SK-N-SH treated with all-trans-retinoic acid at 6 μM for 48 hours (cell line): ENCODE results near the gene EPHA1.

ENCODE experiments used
- ATAC-seq: fragments of 200-7000 bp; cut with Tn5 transposase; 3 replicates; pipeline ENCODE4 v1.9.1; 2020; ENCODE audit warnings: mild to moderate bottlenecking, moderate library complexity
- ARNTL ChIP-seq: fragments of 450-650 bp; formaldehyde crosslinking; IDR thresholded peaks from 2 replicates; pipeline ENCODE4 v1.5.0; 2020; ENCODE audit warnings: low read depth, mild to moderate bottlenecking, moderate library complexity, borderline replicate concordance
- BACH2 ChIP-seq: fragments of 250-450 bp; sonication (Bioruptor Pico); IDR thresholded peaks from 2 replicates; pipeline ENCODE4 v1.9.0; 2021; ENCODE audit warnings: mild to moderate bottlenecking, borderline replicate concordance
- CSDC2 ChIP-seq: fragments of 250-450 bp; sonication (Bioruptor Pico); IDR thresholded peaks from 2 replicates; pipeline ENCODE4 v1.5.0; 2020; ENCODE audit warnings: mild to moderate bottlenecking, moderate library complexity
- ESRRG ChIP-seq: fragments of 250-450 bp; sonication (Bioruptor Pico); IDR thresholded peaks from 2 replicates; pipeline ENCODE4 v1.6.1; 2021; ENCODE audit warnings: mild to moderate bottlenecking
- GLIS3 ChIP-seq: fragments of 250-450 bp; sonication (Bioruptor Pico); IDR thresholded peaks from 2 replicates; pipeline ENCODE4 v1.5.0; 2020; ENCODE audit warnings: mild to moderate bottlenecking, moderate library complexity
- ISL1 ChIP-seq: fragments of 250-450 bp; sonication (Bioruptor Pico); IDR thresholded peaks from 2 replicates; pipeline ENCODE4 v2.1.2; 2022; ENCODE audit warnings: mild to moderate bottlenecking, moderate library complexity
- OSR1 ChIP-seq: fragments of 250-450 bp; sonication (Bioruptor Pico); IDR thresholded peaks from 2 replicates; pipeline ENCODE4 v1.8.0; 2022; ENCODE audit warnings: moderate library complexity, mild to moderate bottlenecking, inconsistent platforms
- PPARA ChIP-seq: fragments of 250-450 bp; sonication (Bioruptor Pico); IDR thresholded peaks from 2 replicates; pipeline ENCODE4 v1.5.0; 2020; ENCODE audit warnings: mild to moderate bottlenecking, borderline replicate concordance
- RARB ChIP-seq: fragments of 250-450 bp; sonication (Bioruptor Pico); IDR thresholded peaks from 2 replicates; pipeline ENCODE4 v1.8.0; 2021; ENCODE audit warnings: mild to moderate bottlenecking, moderate library complexity
- TCF4 ChIP-seq: fragments of 250-450 bp; sonication (Bioruptor Pico); IDR thresholded peaks from 2 replicates; pipeline ENCODE4 v1.8.0; 2021; ENCODE audit warnings: mild to moderate bottlenecking, moderate library complexity, borderline replicate concordance
- TOX ChIP-seq: fragments of 250-450 bp; sonication (Bioruptor Pico); IDR thresholded peaks from 2 replicates; pipeline ENCODE4 v1.8.0; 2021; ENCODE audit warnings: mild to moderate bottlenecking, moderate library complexity, borderline replicate concordance
- ZC3H10 ChIP-seq: fragments of 250-450 bp; sonication (Bioruptor Pico); IDR thresholded peaks from 2 replicates; pipeline ENCODE4 v1.5.1; 2021; ENCODE audit warnings: mild to moderate bottlenecking, moderate library complexity
- ZFP3 ChIP-seq: fragments of 250-450 bp; sonication (Bioruptor Pico); IDR thresholded peaks from 2 replicates; pipeline ENCODE4 v1.5.0; 2020; ENCODE audit warnings: mild to moderate bottlenecking, moderate library complexity
- ZFP30 ChIP-seq: fragments of 450-650 bp; formaldehyde crosslinking; IDR thresholded peaks from 2 replicates; pipeline ENCODE4 v1.5.0; 2022; ENCODE audit warnings: mild to moderate bottlenecking, moderate library complexity
- ZNF565 ChIP-seq: fragments of 450-650 bp; formaldehyde crosslinking; conservative IDR thresholded peaks from 2 replicates; pipeline ENCODE4 v1.5.0; 2020; ENCODE audit warnings: low read depth, mild to moderate bottlenecking, moderate library complexity
- ZNF70 ChIP-seq: fragments of 450-650 bp; formaldehyde crosslinking; IDR thresholded peaks from 2 replicates; pipeline ENCODE4 v1.5.0; 2020; ENCODE audit warnings: mild to moderate bottlenecking, moderate library complexity
- ZNF8 ChIP-seq: fragments of 450-650 bp; formaldehyde crosslinking; IDR thresholded peaks from 2 replicates; pipeline ENCODE4 v1.5.0; 2020; ENCODE audit warnings: mild to moderate bottlenecking, moderate library complexity
- TF ChIP-seq, protein P1 (sequence below): fragments of 250-450 bp; sonication (Bioruptor Pico); IDR thresholded peaks from 2 replicates; pipeline ENCODE4 v1.8.0; 2021; ENCODE audit warnings: low read depth, mild to moderate bottlenecking, moderate library complexity, borderline replicate concordance
- TF ChIP-seq, protein P2 (sequence below): fragments of 250-450 bp; sonication (Bioruptor Pico); IDR thresholded peaks from 2 replicates; pipeline ENCODE4 v1.5.0; 2020; ENCODE audit warnings: mild to moderate bottlenecking, moderate library complexity
- TF ChIP-seq, protein P3 (sequence below): fragments of 250-450 bp; sonication (Bioruptor Pico); IDR thresholded peaks from 2 replicates; pipeline ENCODE4 v1.5.1; 2021; ENCODE audit warnings: mild to moderate bottlenecking, moderate library complexity
- TF ChIP-seq, protein P4 (sequence below): fragments of 250-450 bp; sonication (Bioruptor Pico); IDR thresholded peaks from 2 replicates; pipeline ENCODE4 v1.8.0; 2020; ENCODE audit warnings: mild to moderate bottlenecking, moderate library complexity, borderline replicate concordance

EPHA1 gene

DNA sequence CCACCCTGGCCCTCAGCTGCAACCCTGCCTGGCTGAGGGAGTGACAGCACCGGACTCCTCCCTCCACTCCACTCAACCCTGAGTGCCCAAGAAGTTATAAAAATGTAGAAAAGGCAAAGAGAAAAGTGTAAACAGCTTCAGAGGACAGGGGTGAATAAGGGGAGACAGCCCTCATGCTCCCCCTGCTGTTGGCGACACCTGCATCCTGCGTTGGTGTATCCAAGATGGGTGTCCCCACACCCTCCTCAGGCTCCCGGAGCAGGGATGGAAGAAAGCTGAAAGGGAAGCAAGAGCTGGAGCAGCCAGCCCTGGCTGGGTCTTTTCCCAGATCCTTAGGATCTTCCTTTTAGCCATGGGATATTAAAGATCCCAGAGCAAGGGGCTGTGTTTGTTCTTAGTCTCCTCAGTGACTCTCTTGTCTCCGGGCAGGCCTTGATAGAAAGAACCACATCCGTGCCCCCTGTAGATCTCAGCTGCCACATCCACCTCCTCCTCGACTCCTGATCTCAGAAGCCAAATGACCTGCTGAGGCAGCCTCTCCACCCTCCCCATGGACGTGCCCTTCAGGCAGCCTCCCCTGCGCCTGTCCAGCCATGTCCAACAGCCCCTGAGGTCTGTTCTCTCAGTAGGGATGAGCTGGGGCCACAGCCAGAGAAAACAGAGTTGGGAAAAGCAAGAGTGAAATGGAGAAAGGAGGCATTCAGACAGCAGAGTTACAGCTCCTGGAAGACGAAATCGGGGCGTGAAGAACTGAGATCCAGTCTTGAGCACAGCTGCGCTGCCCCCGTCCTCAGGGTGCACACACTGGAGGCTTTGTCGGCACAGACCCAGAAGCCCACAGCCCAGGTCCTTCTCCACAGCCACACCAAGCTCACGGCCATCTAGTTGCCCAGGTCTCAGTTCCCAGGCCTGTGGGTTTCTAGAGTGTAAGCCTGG, 52.9 kb downstream of the EPHA1 start:
- TF ChIP-seq, protein P1, sequence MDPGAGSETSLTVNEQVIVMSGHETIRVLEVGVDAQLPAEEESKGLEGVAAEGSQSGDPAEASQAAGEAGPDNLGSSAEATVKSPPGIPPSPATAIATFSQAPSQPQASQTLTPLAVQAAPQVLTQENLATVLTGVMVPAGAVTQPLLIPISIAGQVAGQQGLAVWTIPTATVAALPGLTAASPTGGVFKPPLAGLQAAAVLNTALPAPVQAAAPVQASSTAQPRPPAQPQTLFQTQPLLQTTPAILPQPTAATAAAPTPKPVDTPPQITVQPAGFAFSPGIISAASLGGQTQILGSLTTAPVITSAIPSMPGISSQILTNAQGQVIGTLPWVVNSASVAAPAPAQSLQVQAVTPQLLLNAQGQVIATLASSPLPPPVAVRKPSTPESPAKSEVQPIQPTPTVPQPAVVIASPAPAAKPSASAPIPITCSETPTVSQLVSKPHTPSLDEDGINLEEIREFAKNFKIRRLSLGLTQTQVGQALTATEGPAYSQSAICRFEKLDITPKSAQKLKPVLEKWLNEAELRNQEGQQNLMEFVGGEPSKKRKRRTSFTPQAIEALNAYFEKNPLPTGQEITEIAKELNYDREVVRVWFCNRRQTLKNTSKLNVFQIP: no peak
- TF ChIP-seq ISL1 (CRISPR knock-in tag): no peak
- TF ChIP-seq ZNF8 (CRISPR knock-in tag): no peak
- no peak for TF ChIP-seq ZC3H10 (CRISPR knock-in tag)
- TF ChIP-seq, protein P2, sequence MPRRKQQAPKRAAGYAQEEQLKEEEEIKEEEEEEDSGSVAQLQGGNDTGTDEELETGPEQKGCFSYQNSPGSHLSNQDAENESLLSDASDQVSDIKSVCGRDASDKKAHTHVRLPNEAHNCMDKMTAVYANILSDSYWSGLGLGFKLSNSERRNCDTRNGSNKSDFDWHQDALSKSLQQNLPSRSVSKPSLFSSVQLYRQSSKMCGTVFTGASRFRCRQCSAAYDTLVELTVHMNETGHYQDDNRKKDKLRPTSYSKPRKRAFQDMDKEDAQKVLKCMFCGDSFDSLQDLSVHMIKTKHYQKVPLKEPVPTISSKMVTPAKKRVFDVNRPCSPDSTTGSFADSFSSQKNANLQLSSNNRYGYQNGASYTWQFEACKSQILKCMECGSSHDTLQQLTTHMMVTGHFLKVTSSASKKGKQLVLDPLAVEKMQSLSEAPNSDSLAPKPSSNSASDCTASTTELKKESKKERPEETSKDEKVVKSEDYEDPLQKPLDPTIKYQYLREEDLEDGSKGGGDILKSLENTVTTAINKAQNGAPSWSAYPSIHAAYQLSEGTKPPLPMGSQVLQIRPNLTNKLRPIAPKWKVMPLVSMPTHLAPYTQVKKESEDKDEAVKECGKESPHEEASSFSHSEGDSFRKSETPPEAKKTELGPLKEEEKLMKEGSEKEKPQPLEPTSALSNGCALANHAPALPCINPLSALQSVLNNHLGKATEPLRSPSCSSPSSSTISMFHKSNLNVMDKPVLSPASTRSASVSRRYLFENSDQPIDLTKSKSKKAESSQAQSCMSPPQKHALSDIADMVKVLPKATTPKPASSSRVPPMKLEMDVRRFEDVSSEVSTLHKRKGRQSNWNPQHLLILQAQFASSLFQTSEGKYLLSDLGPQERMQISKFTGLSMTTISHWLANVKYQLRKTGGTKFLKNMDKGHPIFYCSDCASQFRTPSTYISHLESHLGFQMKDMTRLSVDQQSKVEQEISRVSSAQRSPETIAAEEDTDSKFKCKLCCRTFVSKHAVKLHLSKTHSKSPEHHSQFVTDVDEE (CRISPR knock-in tag): no peak
- TF ChIP-seq RARB (CRISPR knock-in tag): no peak
- ATAC-seq: no peak

DNA sequence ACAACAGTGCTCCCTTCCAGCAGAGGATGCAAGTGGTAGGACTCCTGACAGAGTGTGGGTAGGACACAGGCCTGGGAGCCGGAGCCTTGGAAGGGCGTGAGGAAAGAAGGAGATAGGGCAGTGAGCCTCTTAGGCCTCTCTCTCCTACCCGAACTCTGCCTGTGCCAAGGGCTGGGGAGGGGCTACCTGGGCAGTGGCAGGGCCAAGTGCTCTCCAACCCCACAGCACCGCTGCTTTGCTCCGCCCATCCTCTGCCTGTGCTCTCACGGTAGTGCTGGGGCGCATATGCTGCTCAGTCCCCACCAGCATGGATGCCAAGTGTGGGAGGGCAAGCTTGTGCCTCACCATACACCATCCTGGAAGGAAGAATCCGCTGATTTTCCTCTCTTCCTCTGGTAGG, 53.7 kb downstream of the EPHA1 start:
- TF ChIP-seq ZFP30 (CRISPR knock-in tag): no peak
- TF ChIP-seq ZNF565 (CRISPR knock-in tag): no peak
- TF ChIP-seq ZFP3 (CRISPR knock-in tag): no peak
- TF ChIP-seq, protein P1: no peak
- no peak for TF ChIP-seq TOX (CRISPR knock-in tag)
- no peak for TF ChIP-seq ZC3H10 (CRISPR knock-in tag)
- no peak for TF ChIP-seq ESRRG
- no peak for TF ChIP-seq BACH2 (CRISPR knock-in tag)
- TF ChIP-seq OSR1 (CRISPR knock-in tag): no peak
- TF ChIP-seq, protein P2 (CRISPR knock-in tag): no peak
- TF ChIP-seq, protein P3, sequence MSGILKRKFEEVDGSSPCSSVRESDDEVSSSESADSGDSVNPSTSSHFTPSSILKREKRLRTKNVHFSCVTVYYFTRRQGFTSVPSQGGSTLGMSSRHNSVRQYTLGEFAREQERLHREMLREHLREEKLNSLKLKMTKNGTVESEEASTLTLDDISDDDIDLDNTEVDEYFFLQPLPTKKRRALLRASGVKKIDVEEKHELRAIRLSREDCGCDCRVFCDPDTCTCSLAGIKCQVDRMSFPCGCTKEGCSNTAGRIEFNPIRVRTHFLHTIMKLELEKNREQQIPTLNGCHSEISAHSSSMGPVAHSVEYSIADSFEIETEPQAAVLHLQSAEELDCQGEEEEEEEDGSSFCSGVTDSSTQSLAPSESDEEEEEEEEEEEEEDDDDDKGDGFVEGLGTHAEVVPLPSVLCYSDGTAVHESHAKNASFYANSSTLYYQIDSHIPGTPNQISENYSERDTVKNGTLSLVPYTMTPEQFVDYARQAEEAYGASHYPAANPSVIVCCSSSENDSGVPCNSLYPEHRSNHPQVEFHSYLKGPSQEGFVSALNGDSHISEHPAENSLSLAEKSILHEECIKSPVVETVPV (CRISPR knock-in tag): no peak
- TF ChIP-seq ZNF70 (CRISPR knock-in tag): no peak
- no peak for TF ChIP-seq GLIS3 (CRISPR knock-in tag)
- TF ChIP-seq TCF4 (CRISPR knock-in tag): no peak
- TF ChIP-seq, protein P4, sequence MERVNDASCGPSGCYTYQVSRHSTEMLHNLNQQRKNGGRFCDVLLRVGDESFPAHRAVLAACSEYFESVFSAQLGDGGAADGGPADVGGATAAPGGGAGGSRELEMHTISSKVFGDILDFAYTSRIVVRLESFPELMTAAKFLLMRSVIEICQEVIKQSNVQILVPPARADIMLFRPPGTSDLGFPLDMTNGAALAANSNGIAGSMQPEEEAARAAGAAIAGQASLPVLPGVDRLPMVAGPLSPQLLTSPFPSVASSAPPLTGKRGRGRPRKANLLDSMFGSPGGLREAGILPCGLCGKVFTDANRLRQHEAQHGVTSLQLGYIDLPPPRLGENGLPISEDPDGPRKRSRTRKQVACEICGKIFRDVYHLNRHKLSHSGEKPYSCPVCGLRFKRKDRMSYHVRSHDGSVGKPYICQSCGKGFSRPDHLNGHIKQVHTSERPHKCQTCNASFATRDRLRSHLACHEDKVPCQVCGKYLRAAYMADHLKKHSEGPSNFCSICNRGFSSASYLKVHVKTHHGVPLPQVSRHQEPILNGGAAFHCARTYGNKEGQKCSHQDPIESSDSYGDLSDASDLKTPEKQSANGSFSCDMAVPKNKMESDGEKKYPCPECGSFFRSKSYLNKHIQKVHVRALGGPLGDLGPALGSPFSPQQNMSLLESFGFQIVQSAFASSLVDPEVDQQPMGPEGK (CRISPR knock-in tag): no peak
- no peak for TF ChIP-seq PPARA
- no peak for TF ChIP-seq CSDC2 (CRISPR knock-in tag)
- no peak for TF ChIP-seq ARNTL (CRISPR knock-in tag)
- no peak for TF ChIP-seq ZNF8 (CRISPR knock-in tag)
- TF ChIP-seq, all 23 proteins: peak for 0
- ATAC-seq: no peak
